ENCODE results near the gene ZNF710.

The ZNF710 gene

GRCh38 chr15:90099868-90100831 lies 99.0 kb downstream of the ZNF710 start:
- no peaks in the 10 kb centered on the region for H3K27me3 ChIP-seq (ENCODE audit: insufficient read depth, low read length)
- H3K27ac ChIP-seq (ENCODE audit: low read depth, low read length), result no peak overlapping the region
- H2BK120ac ChIP-seq (ENCODE audit: insufficient read depth, low read length, poor library complexity), result no peak overlapping the region
- WGBS (ENCODE audit: extremely low coverage, insufficient coverage, insufficient read length), result no CpG with 5 or more reads among the region's 11 CpGs
- H3K23ac ChIP-seq (ENCODE audit: low read length), result no peak overlapping the region
- peaks cover 2% of the 10 kb centered on the region for H3K9me3 ChIP-seq (ENCODE audit: insufficient read depth, low read depth, low read length)
- peaks cover 13% of the 10 kb centered on the region for H3K79me2 ChIP-seq (ENCODE audit: control insufficient read depth, insufficient read depth, low read length, poor library complexity)
- peaks cover 26 to 44% of the 10 kb centered on the region in 2 experiments for H3K4me1 ChIP-seq (ENCODE audit: control insufficient read depth in 1 of 2, insufficient read depth in 2 of 2, low read length in 2 of 2)
- peak overlapping the region; percentile 30 for H3K4me3 ChIP-seq (ENCODE audit: low read depth, low read length)
- H3K4ac ChIP-seq (ENCODE audit: low read depth, low read length), result no peak overlapping the region
- no peak overlapping the region for H3K14ac ChIP-seq (ENCODE audit: low read length)
- no peak overlapping the region for H4K12ac ChIP-seq (ENCODE audit: low read depth, low read length)
- H4K8ac ChIP-seq (ENCODE audit: low read depth, low read length), result no peak overlapping the region
- H3K4me2 ChIP-seq (ENCODE audit: low read length), result peak overlapping the region; percentile 3
- H3K79me1 ChIP-seq (ENCODE audit: low read length), result peaks cover 22% of the 10 kb centered on the region
- H2BK12ac ChIP-seq (ENCODE audit: low read length), result no peak overlapping the region
- no peak overlapping the region for H3K18ac ChIP-seq (ENCODE audit: low read length)
- no peak overlapping the region for H2AFZ ChIP-seq (ENCODE audit: insufficient read depth, low read length, poor library complexity)
- no peak overlapping the region for H2BK5ac ChIP-seq (ENCODE audit: low read depth, low read length, poor library complexity)
- no peak overlapping the region for H2AK5ac ChIP-seq (ENCODE audit: low read length)
- H4K91ac ChIP-seq (ENCODE audit: low read depth, low read length), result no peak overlapping the region
- peak; percentile 85 to 93 for DNase-seq
- H3K9ac ChIP-seq (ENCODE audit: low read length), result no peak overlapping the region
- H3K36me3 ChIP-seq (ENCODE audit: control insufficient read depth in 1 of 2, insufficient read depth in 2 of 2, low read length in 2 of 2), result no peaks in the 10 kb centered on the region

GRCh38 chr15:90101130-90101968 lies 100.2 kb downstream of the ZNF710 start:
- Histone ChIP-seq H3K14ac (ENCODE audit: low read length) (peak overlapping the region; percentile 98), H2AK5ac (ENCODE audit: low read length) (peak overlapping the region; percentile 61), H4K91ac (ENCODE audit: low read depth, low read length) (peak overlapping the region; percentile 97), H3K9me3 (ENCODE audit: insufficient read depth, low read depth, low read length) (peaks cover 2% of the 10 kb centered on the region), H3K79me2 (ENCODE audit: control insufficient read depth, insufficient read depth, low read length, poor library complexity) (peaks cover 13% of the 10 kb centered on the region), H3K27me3 (ENCODE audit: insufficient read depth, low read length) (no peaks in the 10 kb centered on the region), H3K4me1 (ENCODE audit: control insufficient read depth in 1 of 2, insufficient read depth in 2 of 2, low read length in 2 of 2) (peaks cover 25 to 47% of the 10 kb centered on the region in 2 experiments), H3K4me2 (ENCODE audit: low read length) (peak overlapping the region; percentile 82), H2BK5ac (ENCODE audit: low read depth, low read length, poor library complexity) (peak overlapping the region; percentile 89), H3K9ac (ENCODE audit: low read length) (peak overlapping the region; percentile 96), H4K8ac (ENCODE audit: low read depth, low read length) (peak overlapping the region; percentile 96), H3K18ac (ENCODE audit: low read length) (peak overlapping the region; percentile 99), H3K27ac (ENCODE audit: low read depth, low read length) (peak overlapping the region; percentile 75), H2BK120ac (ENCODE audit: insufficient read depth, low read length, poor library complexity) (peak overlapping the region; percentile 81), H3K79me1 (ENCODE audit: low read length) (peaks cover 22% of the 10 kb centered on the region), H4K12ac (ENCODE audit: low read depth, low read length) (peak overlapping the region; percentile 89), H3K4ac (ENCODE audit: low read depth, low read length) (peak overlapping the region; percentile 46), H3K36me3 (ENCODE audit: control insufficient read depth in 1 of 2, insufficient read depth in 2 of 2, low read length in 2 of 2) (no peaks in the 10 kb centered on the region), H2BK12ac (ENCODE audit: low read length) (peak overlapping the region; percentile 11), H2AFZ (ENCODE audit: insufficient read depth, low read length, poor library complexity) (peak overlapping the region; percentile 91), H3K4me3 (ENCODE audit: low read depth, low read length) (peak overlapping the region; percentile 97), H3K23ac (ENCODE audit: low read length) (peak overlapping the region; percentile 34)
- DNase-seq, result peak in 1 of 2 donors; percentile 48
- no CpG with 5 or more reads among the region's 40 CpGs for WGBS (ENCODE audit: extremely low coverage, insufficient coverage, insufficient read length)

- Histone ChIP-seq H3K79me2 (ENCODE audit: control insufficient read depth, insufficient read depth, low read length, poor library complexity) (peaks cover 13% of the 10 kb centered on the region), H2BK12ac (ENCODE audit: low read length) (peak within 1 kb of the TSS; percentile 34), H4K91ac (ENCODE audit: low read depth, low read length) (peak within 1 kb of the TSS; percentile 97), H3K79me1 (ENCODE audit: low read length) (peaks cover 25% of the 10 kb centered on the region), H4K8ac (ENCODE audit: low read depth, low read length) (peak within 1 kb of the TSS; percentile 96), H3K23ac (ENCODE audit: low read length) (no peak within 1 kb of the TSS), H2AK5ac (ENCODE audit: low read length) (peak within 1 kb of the TSS; percentile 61), H3K27ac (ENCODE audit: low read depth, low read length) (peak within 1 kb of the TSS; percentile 78), H3K4me2 (ENCODE audit: low read length) (peak within 1 kb of the TSS; percentile 82), H2BK120ac (ENCODE audit: insufficient read depth, low read length, poor library complexity) (peak within 1 kb of the TSS; percentile 81), H3K9me3 (ENCODE audit: insufficient read depth, low read depth, low read length) (peaks cover 2% of the 10 kb centered on the region), H3K14ac (ENCODE audit: low read length) (peak within 1 kb of the TSS; percentile 98), H2AFZ (ENCODE audit: insufficient read depth, low read length, poor library complexity) (peak within 1 kb of the TSS; percentile 91), H3K4ac (ENCODE audit: low read depth, low read length) (peak within 1 kb of the TSS; percentile 46), H3K18ac (ENCODE audit: low read length) (peak within 1 kb of the TSS; percentile 99), H3K4me1 (ENCODE audit: control insufficient read depth in 1 of 2, insufficient read depth in 2 of 2, low read length in 2 of 2) (peaks cover 32 to 54% of the 10 kb centered on the region in 2 experiments), H3K9ac (ENCODE audit: low read length) (peak within 1 kb of the TSS; percentile 96), H3K27me3 (ENCODE audit: insufficient read depth, low read length) (no peaks in the 10 kb centered on the region), H3K36me3 (ENCODE audit: control insufficient read depth in 1 of 2, insufficient read depth in 2 of 2, low read length in 2 of 2) (no peaks in the 10 kb centered on the region), H4K12ac (ENCODE audit: low read depth, low read length) (peak within 1 kb of the TSS; percentile 89), H2BK5ac (ENCODE audit: low read depth, low read length, poor library complexity) (peak within 1 kb of the TSS; percentile 89), H3K4me3 (ENCODE audit: low read depth, low read length) (peak within 1 kb of the TSS; percentile 97)
- WGBS (ENCODE audit: extremely low coverage, insufficient coverage, insufficient read length), result no CpG with 5 or more reads among the region's 104 CpGs
- DNase-seq, result peak; percentile 84 to 92
Observed at GRCh38 chr15:90101969-90102890, 101.1 kb downstream of the ZNF710 start, which contains the start of gene IDH2. IDH2 (minus strand) TSS chr15:90102468; CDS start chr15:90102390, 78 bp downstream.

All from trophoblast cell (in vitro differentiated cells and primary cell).